Neural progenitor cell (in vitro differentiated cells): ENCODE results near the gene NSG2.

ENCODE experiments used
- CTCF ChIP-seq: fragments of 200-600 bp; sonication (generic); IDR thresholded peaks from 2 replicates; pipeline ENCODE4 v1.5.1; 2017; ENCODE audit warnings: antibody characterized with exemption, mild to moderate bottlenecking
- EZH2 ChIP-seq: fragments of 200-600 bp; sonication (generic); IDR thresholded peaks from 2 replicates; pipeline ENCODE4 v1.6.1; 2017; ENCODE audit warnings: antibody characterized with exemption, mild to moderate bottlenecking, moderate library complexity

GRCh38 chr5:174090129-174090528 lies 44.6 kb downstream of the NSG2 start:
- TF ChIP-seq CTCF: no peak
- TF ChIP-seq EZH2: no peak
